ENCODE data around the gene MAP3K8.

DNA sequence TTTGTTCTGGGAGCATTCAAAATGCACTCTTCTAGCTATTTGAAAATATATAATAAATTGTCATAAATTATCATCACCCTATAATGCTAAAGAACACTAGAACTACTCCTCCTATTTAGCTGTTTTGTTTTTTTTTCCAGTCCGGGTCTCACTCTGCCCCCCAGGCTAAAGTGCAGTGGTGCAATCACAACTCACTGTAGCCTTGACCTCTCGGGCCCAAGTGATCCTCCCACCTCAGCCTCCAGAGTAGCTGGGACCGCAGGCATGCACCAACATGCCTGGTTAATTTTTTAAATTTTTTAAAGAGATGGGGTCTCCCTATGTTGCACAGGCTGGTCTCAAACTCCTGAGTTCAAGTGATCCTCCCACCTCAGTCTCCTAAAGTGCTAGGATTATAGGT, 43.8 kb upstream of the MAP3K8 start:
- no peak for TF ChIP-seq EP300 (IDR thresholded peaks at IDR 0.05)
- no peak for TF ChIP-seq POLR2AphosphoS5 (IDR thresholded peaks at IDR 0.05)
- TF ChIP-seq, protein P1, sequence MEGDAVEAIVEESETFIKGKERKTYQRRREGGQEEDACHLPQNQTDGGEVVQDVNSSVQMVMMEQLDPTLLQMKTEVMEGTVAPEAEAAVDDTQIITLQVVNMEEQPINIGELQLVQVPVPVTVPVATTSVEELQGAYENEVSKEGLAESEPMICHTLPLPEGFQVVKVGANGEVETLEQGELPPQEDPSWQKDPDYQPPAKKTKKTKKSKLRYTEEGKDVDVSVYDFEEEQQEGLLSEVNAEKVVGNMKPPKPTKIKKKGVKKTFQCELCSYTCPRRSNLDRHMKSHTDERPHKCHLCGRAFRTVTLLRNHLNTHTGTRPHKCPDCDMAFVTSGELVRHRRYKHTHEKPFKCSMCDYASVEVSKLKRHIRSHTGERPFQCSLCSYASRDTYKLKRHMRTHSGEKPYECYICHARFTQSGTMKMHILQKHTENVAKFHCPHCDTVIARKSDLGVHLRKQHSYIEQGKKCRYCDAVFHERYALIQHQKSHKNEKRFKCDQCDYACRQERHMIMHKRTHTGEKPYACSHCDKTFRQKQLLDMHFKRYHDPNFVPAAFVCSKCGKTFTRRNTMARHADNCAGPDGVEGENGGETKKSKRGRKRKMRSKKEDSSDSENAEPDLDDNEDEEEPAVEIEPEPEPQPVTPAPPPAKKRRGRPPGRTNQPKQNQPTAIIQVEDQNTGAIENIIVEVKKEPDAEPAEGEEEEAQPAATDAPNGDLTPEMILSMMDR (IDR thresholded peaks at IDR 0.05), result no peak

Measured in stomach (tissue), 4 donors.